SJSA1 (cell line): ENCODE measurements around the gene THSD4. TPM values are rescaled to one million over a fixed set of nuclear protein-coding genes. Genes with fewer than 3 reads are reported as not detected.

Source experiments
- DNase-seq, 2 experiments: peaks; one replicate each; pipeline ENCODE4 v3.0.0-alpha.2; 2015 to 2020; ENCODE audit warnings: low spot score in 2 of 2, low read depth in 1 of 2
- H3K27ac ChIP-seq: fragments of 250-450 bp; sonication (Bioruptor Pico); 2 replicates; pipeline ENCODE4 v1.5.1; 2020; ENCODE audit warnings: mild to moderate bottlenecking, moderate library complexity
- H3K27me3 ChIP-seq: fragments of 250-450 bp; sonication (Bioruptor Pico); replicated peaks from 2 replicates; pipeline ENCODE4 v1.5.1; 2020; ENCODE audit warnings: mild to moderate bottlenecking, moderate library complexity
- H3K36me3 ChIP-seq: fragments of 250-450 bp; sonication (Bioruptor Pico); 2 replicates; pipeline ENCODE4 v1.5.1; 2020; ENCODE audit warnings: mild to moderate bottlenecking
- H3K4me1 ChIP-seq: fragments of 250-450 bp; sonication (Bioruptor Pico); replicated peaks from 2 replicates; pipeline ENCODE4 v1.6.1; 2021; ENCODE audit warnings: mild to moderate bottlenecking
- H3K4me3 ChIP-seq: fragments of 250-450 bp; sonication (Bioruptor Pico); 2 replicates; pipeline ENCODE4 v1.5.1; 2020; ENCODE audit warnings: mild to moderate bottlenecking
- H3K9me3 ChIP-seq: fragments of 250-450 bp; sonication (Bioruptor Pico); replicated peaks from 2 replicates; pipeline ENCODE4 v1.5.1; 2020; ENCODE audit warnings: mild to moderate bottlenecking
- total RNA-seq: library from RNA; depleted of rRNA; stranded (reverse); fragments of >200 nt; shearing (Covaris generic); gene quantifications from 2 replicates; pipeline ENCODE4 v1.2.3, GENCODE V29; 2014

The THSD4 gene
- total RNA-seq, 1 experiment from 2014 or later = 14.6 TPM

GRCh38 chr15:71760852-71761251, 645.6 kb downstream of the THSD4 start:
- H3K36me3 ChIP-seq = no peaks in the 10 kb centered on the region
- no peaks in the 10 kb centered on the region for H3K27me3 ChIP-seq
- H3K9me3 ChIP-seq = peaks cover 7% of the 10 kb centered on the region
- no peak for DNase-seq
- peaks cover 9% of the 10 kb centered on the region for H3K4me1 ChIP-seq
- H3K27ac ChIP-seq = peak overlapping the region; percentile 29; the same call in 1 of the 2 replicates
- no peak overlapping the region for H3K4me3 ChIP-seq

DNA sequence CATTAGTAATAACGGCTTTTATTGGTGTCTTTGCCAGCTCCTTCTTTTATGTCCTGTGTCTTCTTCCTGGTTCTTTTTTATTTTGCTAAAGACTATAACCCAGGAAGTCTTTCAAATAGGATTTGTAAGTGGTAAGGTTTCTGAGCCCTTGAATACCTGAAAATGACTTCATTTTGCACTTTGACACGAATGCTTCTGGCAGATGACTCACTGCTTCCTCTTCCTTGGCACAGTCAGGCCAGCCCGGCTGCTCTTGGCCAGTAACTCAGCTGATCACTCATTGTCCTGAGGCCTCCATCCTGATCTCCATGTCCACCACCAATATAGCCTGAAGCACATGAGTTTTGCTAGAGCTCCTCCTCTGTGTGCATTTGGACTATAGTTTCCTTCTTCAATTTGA, 646.4 kb downstream of the THSD4 start:
- H3K36me3 ChIP-seq = no peaks in the 10 kb centered on the region
- no peaks in the 10 kb centered on the region for H3K27me3 ChIP-seq
- H3K4me3 ChIP-seq = no peak overlapping the region
- peaks cover 7% of the 10 kb centered on the region for H3K9me3 ChIP-seq
- H3K27ac ChIP-seq = peak overlapping the region; percentile 29
- H3K4me1 ChIP-seq = peaks cover 9% of the 10 kb centered on the region
- DNase-seq = peak; percentile 37 to 62

DNA sequence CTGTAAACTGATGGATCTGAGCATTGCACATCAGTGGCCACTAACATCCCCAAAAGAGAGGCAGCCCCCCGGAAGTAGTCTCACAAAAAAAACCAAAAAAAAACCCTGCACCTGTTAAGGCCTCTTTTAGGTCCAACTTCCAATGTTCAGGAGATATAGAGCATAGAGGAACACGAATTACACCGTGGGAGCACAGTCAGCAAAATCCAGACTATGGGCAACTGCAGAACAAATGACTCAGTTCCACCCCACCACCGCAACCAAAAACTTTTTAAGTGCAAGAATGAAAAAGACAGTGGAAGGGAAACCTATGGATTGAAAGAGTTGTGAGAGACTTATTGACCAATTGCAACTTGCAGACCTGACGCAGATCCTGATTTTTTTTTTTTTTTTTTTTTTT, 652.9 kb downstream of the THSD4 start:
- Histone ChIP-seq H3K4me1 (no peaks in the 10 kb centered on the region), H3K27ac (no peak overlapping the region), H3K36me3 (no peaks in the 10 kb centered on the region), H3K4me3 (no peak overlapping the region), H3K27me3 (no peaks in the 10 kb centered on the region), H3K9me3 (no peaks in the 10 kb centered on the region)
- no peak for DNase-seq

DNA sequence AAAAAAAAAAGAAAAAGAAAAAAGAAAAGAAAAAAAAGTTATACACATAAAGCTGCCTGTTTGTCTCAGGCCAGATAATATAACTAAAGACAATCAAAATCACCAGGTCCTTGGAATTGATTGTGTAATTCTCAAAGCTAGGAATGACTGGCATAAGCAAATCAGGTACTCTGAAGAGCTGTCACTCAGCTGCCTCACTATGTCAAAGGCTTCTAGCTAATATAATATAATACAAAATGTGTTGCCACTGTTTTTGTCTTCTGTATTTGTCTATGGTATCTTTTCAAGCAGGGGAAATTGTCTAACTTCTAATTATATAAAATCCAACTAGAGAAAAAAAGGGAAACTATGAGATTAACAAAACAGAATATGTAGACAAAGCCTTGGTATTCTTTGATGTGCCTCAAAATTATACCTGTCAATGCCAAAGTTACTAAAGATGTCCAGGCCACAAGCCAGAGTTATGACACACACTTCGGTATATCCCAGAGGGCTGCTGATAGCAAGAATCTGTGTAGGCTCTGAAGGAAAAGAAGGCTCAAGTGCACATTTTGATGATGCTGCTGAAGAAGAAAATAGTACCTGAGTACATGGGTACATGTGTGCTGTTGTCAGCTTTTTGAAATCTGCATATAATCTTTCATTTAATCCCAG, 658.1 kb downstream of the THSD4 start:
- Histone ChIP-seq H3K9me3 (no peaks in the 10 kb centered on the region), H3K4me3 (no peak overlapping the region), H3K4me1 (no peaks in the 10 kb centered on the region), H3K27me3 (no peaks in the 10 kb centered on the region), H3K36me3 (no peaks in the 10 kb centered on the region), H3K27ac (no peak overlapping the region)
- DNase-seq = no peak

DNA sequence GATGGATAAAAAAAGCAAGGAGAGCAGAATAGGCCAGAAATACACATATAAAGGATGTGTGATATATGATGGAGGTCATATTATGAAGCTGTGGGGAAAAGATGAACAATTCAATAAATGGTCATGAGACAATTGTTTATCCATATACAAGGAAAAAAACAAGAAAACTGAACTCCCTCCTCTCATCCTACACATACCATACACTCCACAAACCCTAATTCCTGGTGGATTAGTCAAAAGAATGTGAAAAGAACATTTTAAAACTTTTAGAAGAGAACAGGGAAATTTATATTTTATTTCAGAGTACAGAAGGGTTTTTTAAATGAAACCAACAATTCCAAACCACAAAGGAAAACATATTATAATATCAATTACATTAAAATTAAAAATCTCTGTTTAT, 660.6 kb downstream of the THSD4 start:
- no peaks in the 10 kb centered on the region for H3K9me3 ChIP-seq
- peaks cover 10% of the 10 kb centered on the region for H3K4me1 ChIP-seq
- no peak for DNase-seq
- H3K27me3 ChIP-seq = no peaks in the 10 kb centered on the region
- H3K27ac ChIP-seq = no peak overlapping the region
- no peaks in the 10 kb centered on the region for H3K36me3 ChIP-seq
- H3K4me3 ChIP-seq = no peak overlapping the region

DNA sequence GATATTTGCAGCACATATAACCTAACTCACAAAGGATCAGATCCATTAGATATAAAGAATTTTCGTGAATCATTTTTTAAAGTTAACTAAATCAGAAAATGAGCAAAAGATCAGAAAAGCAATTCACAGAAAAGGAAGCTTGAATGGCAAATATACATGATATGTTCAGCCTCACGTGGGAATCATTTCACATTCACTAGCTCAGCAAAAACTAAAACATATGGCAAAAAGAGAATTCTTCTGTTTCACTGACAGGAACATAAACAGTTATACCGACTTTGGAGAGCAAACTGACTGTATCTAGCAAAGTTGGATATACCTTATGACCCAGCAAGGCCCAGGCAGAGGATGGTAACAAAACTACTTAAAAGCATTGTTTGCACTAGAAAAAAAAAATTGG, 661.0 kb downstream of the THSD4 start:
- no peaks in the 10 kb centered on the region for H3K27me3 ChIP-seq
- no peaks in the 10 kb centered on the region for H3K9me3 ChIP-seq
- H3K36me3 ChIP-seq = no peaks in the 10 kb centered on the region
- DNase-seq = no peak
- no peak overlapping the region for H3K4me3 ChIP-seq
- peaks cover 14% of the 10 kb centered on the region for H3K4me1 ChIP-seq
- no peak overlapping the region for H3K27ac ChIP-seq

GRCh38 chr15:71777216-71777943, 662.1 kb downstream of the THSD4 start:
- Histone ChIP-seq H3K4me3 (no peak overlapping the region), H3K36me3 (no peaks in the 10 kb centered on the region), H3K9me3 (no peaks in the 10 kb centered on the region), H3K27me3 (no peaks in the 10 kb centered on the region), H3K27ac (no peak overlapping the region), H3K4me1 (peaks cover 14% of the 10 kb centered on the region)
- no peak for DNase-seq

DNA sequence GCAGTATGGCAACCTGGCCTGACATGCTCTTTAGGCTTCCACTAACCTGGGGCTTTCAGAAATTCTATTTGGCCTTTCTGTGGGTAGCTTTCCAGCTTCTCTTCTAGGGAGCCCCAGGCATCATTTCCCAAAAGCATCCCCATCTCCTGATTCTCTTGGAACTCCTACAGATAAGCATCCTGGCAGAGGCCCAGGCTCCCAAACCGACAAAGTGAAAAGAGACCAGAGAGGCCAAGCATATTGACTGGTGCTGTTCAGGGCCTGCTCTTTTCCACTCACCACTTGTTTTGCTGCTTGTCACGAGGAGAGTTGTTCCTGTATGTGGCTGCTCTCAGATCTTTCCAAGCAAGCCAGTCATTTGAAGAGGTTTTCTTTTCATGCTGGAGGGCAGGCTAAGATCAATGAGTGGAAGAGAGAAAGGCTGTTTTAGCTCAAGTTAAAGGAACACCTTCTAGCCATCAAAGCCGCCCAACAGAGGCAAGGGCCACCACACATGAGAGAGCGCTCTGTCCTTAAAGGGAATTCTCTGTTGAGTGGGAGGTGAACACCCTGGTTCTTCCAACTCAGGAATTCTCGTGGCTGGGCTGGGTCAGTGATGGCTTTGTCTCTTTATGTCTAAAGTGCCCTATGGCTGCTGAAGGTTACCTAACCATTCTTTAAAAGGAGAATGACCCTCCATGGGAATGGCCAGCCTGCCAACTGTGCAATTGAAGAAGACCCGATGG, 664.0 kb downstream of the THSD4 start:
- Histone ChIP-seq H3K27me3 (no peaks in the 10 kb centered on the region), H3K27ac (no peak overlapping the region), H3K9me3 (no peaks in the 10 kb centered on the region), H3K36me3 (no peaks in the 10 kb centered on the region), H3K4me1 (peaks cover 14% of the 10 kb centered on the region), H3K4me3 (no peak overlapping the region)
- DNase-seq = no peak

- peak in 1 of 2 experiments; percentile 77 for DNase-seq
- Histone ChIP-seq H3K27me3 (no peaks in the 10 kb centered on the region), H3K36me3 (no peaks in the 10 kb centered on the region), H3K27ac (peak overlapping the region; percentile 55), H3K9me3 (no peaks in the 10 kb centered on the region), H3K4me3 (no peak overlapping the region), H3K4me1 (peaks cover 14% of the 10 kb centered on the region)
These were observed 665.1 kb downstream of the THSD4 start for GRCh38 chr15:71780115-71780976.

GRCh38 chr15:71781179-71781964, 666.1 kb downstream of the THSD4 start:
- no peaks in the 10 kb centered on the region for H3K36me3 ChIP-seq
- no peaks in the 10 kb centered on the region for H3K9me3 ChIP-seq
- peaks cover 14% of the 10 kb centered on the region for H3K4me1 ChIP-seq
- no peak for DNase-seq
- H3K27ac ChIP-seq = no peak overlapping the region
- no peaks in the 10 kb centered on the region for H3K27me3 ChIP-seq
- H3K4me3 ChIP-seq = no peak overlapping the region

DNA sequence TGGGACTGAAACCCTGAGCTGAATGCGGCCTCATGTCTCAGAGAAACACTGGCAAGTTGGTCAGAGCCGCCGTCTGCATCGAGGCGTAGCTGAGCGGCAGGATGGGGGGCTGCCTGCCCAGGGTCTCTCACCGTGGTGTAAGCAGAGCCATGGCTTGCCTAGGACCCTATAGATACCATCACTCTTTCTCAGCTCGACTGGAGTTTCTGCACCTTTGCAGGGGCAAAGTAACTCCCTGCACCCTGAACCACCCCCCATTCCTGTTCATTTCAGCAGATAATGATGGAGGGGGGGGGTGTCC, 666.6 kb downstream of the THSD4 start:
- Histone ChIP-seq H3K27ac (no peak overlapping the region), H3K27me3 (no peaks in the 10 kb centered on the region), H3K9me3 (no peaks in the 10 kb centered on the region), H3K4me1 (peaks cover 14% of the 10 kb centered on the region), H3K4me3 (no peak overlapping the region), H3K36me3 (no peaks in the 10 kb centered on the region)
- DNase-seq = no peak

GRCh38 chr15:71782422-71783165, 667.3 kb downstream of the THSD4 start:
- no peak overlapping the region for H3K4me3 ChIP-seq
- DNase-seq = no peak
- H3K36me3 ChIP-seq = no peaks in the 10 kb centered on the region
- H3K27ac ChIP-seq = no peak overlapping the region
- H3K9me3 ChIP-seq = no peaks in the 10 kb centered on the region
- no peaks in the 10 kb centered on the region for H3K27me3 ChIP-seq
- H3K4me1 ChIP-seq = peaks cover 14% of the 10 kb centered on the region
